ENCODE results near the gene TRIP10.
A peak's percentile ranks its signal among the peaks of the same experiment; 100 is the strongest.

TRIP10 gene

GRCh38 chr19:6712231-6712630 is 27.2 kb upstream of the TRIP10 start:
- no peak for DNase-seq

GRCh38 chr19:6712692-6713670 is 26.5 kb upstream of the TRIP10 start:
- no peak for DNase-seq

GRCh38 chr19:6713773-6714692 is 25.4 kb upstream of the TRIP10 start:
- DNase-seq, result no peak

- no peak for DNase-seq
These were observed 24.5 kb upstream of the TRIP10 start for GRCh38 chr19:6714749-6715555.

GRCh38 chr19:6716610-6716970 is 22.9 kb upstream of the TRIP10 start:
- no peak for DNase-seq

- no peak for DNase-seq
These were observed 22.4 kb upstream of the TRIP10 start for GRCh38 chr19:6717036-6717435.

- no peak for DNase-seq
These were observed 22.0 kb upstream of the TRIP10 start for GRCh38 chr19:6717441-6717971.

GRCh38 chr19:6718111-6718740 is 21.3 kb upstream of the TRIP10 start:
- DNase-seq, result no peak

GRCh38 chr19:6718741-6719539 is 20.5 kb upstream of the TRIP10 start:
- no peak for DNase-seq

- no peak for DNase-seq
These were observed 20.0 kb upstream of the TRIP10 start for GRCh38 chr19:6719540-6719861.

- DNase-seq, result no peak
These were observed 19.5 kb upstream of the TRIP10 start for GRCh38 chr19:6719992-6720368.

- DNase-seq, result peak; percentile 49
These were observed 18.9 kb upstream of the TRIP10 start, which contains the start of gene C3 for GRCh38 chr19:6720369-6721137. Gene C3 (minus strand): TSS chr19:6720650. CDS start chr19:6720589, 61 bp downstream.

GRCh38 chr19:6721138-6721474 is 18.4 kb upstream of the TRIP10 start:
- no peak for DNase-seq

GRCh38 chr19:6721773-6722172 is 17.7 kb upstream of the TRIP10 start:
- no peak for DNase-seq

GRCh38 chr19:6723108-6723618 is 16.3 kb upstream of the TRIP10 start:
- DNase-seq, result peak; percentile 51

GRCh38 chr19:6723738-6724137 is 15.7 kb upstream of the TRIP10 start:
- peak; percentile 29 for DNase-seq

GRCh38 chr19:6724631-6725492 is 14.6 kb upstream of the TRIP10 start:
- DNase-seq, result no peak

- DNase-seq, result no peak
These were observed 13.8 kb upstream of the TRIP10 start for GRCh38 chr19:6725513-6726231.

GRCh38 chr19:6728346-6728745 is 11.1 kb upstream of the TRIP10 start:
- no peak for DNase-seq

Measured in fibroblast of skin of right biceps (primary cell).